CD4-positive, alpha-beta T cell treated with Interleukin-10 for 1 hour (primary cell): ENCODE results near the gene SRD5A1.
A peak's percentile ranks its signal among the peaks of the same experiment; 100 is the strongest.

Experiments
- DNase-seq: peaks from one replicate; pipeline ENCODE4 v3.0.0-alpha.2; 2020

SRD5A1 gene

GRCh38 chr5:6714226-6715041, 81.2 kb downstream of the SRD5A1 start:
- DNase-seq: peak; percentile 23

GRCh38 chr5:6715271-6715670, 82.0 kb downstream of the SRD5A1 start:
- DNase-seq: no peak

GRCh38 chr5:6715758-6716628, 82.8 kb downstream of the SRD5A1 start:
- peak; percentile 59 for DNase-seq

GRCh38 chr5:6716629-6717149, 83.4 kb downstream of the SRD5A1 start:
- no peak for DNase-seq

- DNase-seq: no peak
These were observed 84.0 kb downstream of the SRD5A1 start for GRCh38 chr5:6717247-6717646.

GRCh38 chr5:6717687-6718086, 84.4 kb downstream of the SRD5A1 start:
- no peak for DNase-seq

GRCh38 chr5:6718161-6718681, 85.0 kb downstream of the SRD5A1 start:
- DNase-seq: no peak

GRCh38 chr5:6718718-6719117, 85.5 kb downstream of the SRD5A1 start:
- no peak for DNase-seq

- DNase-seq: no peak
These were observed 86.2 kb downstream of the SRD5A1 start for GRCh38 chr5:6719417-6719816.

- DNase-seq: no peak
These were observed 86.8 kb downstream of the SRD5A1 start for GRCh38 chr5:6719896-6720560.

GRCh38 chr5:6720561-6720921, 87.3 kb downstream of the SRD5A1 start:
- DNase-seq: no peak

- no peak for DNase-seq
These were observed 88.2 kb downstream of the SRD5A1 start for GRCh38 chr5:6721442-6721841.

- no peak for DNase-seq
These were observed 88.8 kb downstream of the SRD5A1 start for GRCh38 chr5:6722015-6722414.

- DNase-seq: no peak
These were observed 90.0 kb downstream of the SRD5A1 start for GRCh38 chr5:6723122-6723815.

- no peak for DNase-seq
These were observed 90.6 kb downstream of the SRD5A1 start for GRCh38 chr5:6723816-6724300.
